ENCODE results near the gene PCNX1. TPM values are rescaled to one million over a fixed set of nuclear protein-coding genes. Genes with fewer than 3 reads are reported as not detected.

Gene PCNX1
- total RNA-seq, 1 donor from 2014 or later = 77.2 TPM

GRCh38 chr14:70995211-70995610, 88.0 kb downstream of the PCNX1 start:
- H3K27me3 Mint-ChIP-seq (ENCODE audit: low read depth) = no peaks in the 10 kb centered on the region
- DNase-seq (ENCODE audit: low spot score in 2 of 2, unreplicated experiment in 2 of 2) = no peak
- no peak overlapping the region for H3K27ac Mint-ChIP-seq
- no peaks in the 10 kb centered on the region for H3K9me3 Mint-ChIP-seq
- TF ChIP-seq CTCF (IDR thresholded peaks at IDR 0.05; ENCODE audit: unreplicated experiment) = no peak
- peaks cover 9% of the 10 kb centered on the region for H3K36me3 Mint-ChIP-seq
- no peaks in the 10 kb centered on the region for H3K4me1 Mint-ChIP-seq
- no peak overlapping the region for H3K4me3 Mint-ChIP-seq

GRCh38 chr14:70995671-70996070, 88.4 kb downstream of the PCNX1 start:
- H3K4me1 Mint-ChIP-seq = no peaks in the 10 kb centered on the region
- no peak overlapping the region for H3K4me3 Mint-ChIP-seq
- no peak overlapping the region for H3K27ac Mint-ChIP-seq
- H3K36me3 Mint-ChIP-seq = peaks cover 8% of the 10 kb centered on the region
- no peaks in the 10 kb centered on the region for H3K9me3 Mint-ChIP-seq
- TF ChIP-seq CTCF (IDR thresholded peaks at IDR 0.05; ENCODE audit: unreplicated experiment) = no peak
- H3K27me3 Mint-ChIP-seq (ENCODE audit: low read depth) = no peaks in the 10 kb centered on the region
- no peak for DNase-seq (ENCODE audit: low spot score in 2 of 2, unreplicated experiment in 2 of 2)

GRCh38 chr14:70999117-70999516, 91.9 kb downstream of the PCNX1 start:
- H3K9me3 Mint-ChIP-seq = no peaks in the 10 kb centered on the region
- no peak for TF ChIP-seq CTCF (IDR thresholded peaks at IDR 0.05; ENCODE audit: unreplicated experiment)
- no peaks in the 10 kb centered on the region for H3K27me3 Mint-ChIP-seq (ENCODE audit: low read depth)
- no peak overlapping the region for H3K27ac Mint-ChIP-seq
- no peak overlapping the region for H3K4me3 Mint-ChIP-seq
- peaks cover 19% of the 10 kb centered on the region for H3K36me3 Mint-ChIP-seq
- DNase-seq (ENCODE audit: low spot score in 2 of 2, unreplicated experiment in 2 of 2) = no peak
- no peaks in the 10 kb centered on the region for H3K4me1 Mint-ChIP-seq

- DNase-seq (ENCODE audit: low spot score in 2 of 2, unreplicated experiment in 2 of 2) = no peak
- Mint-ChIP-seq H3K27me3 (ENCODE audit: low read depth) (no peaks in the 10 kb centered on the region), H3K9me3 (no peaks in the 10 kb centered on the region), H3K4me3 (no peak overlapping the region), H3K36me3 (peaks cover 24% of the 10 kb centered on the region), H3K27ac (no peak overlapping the region), H3K4me1 (no peaks in the 10 kb centered on the region)
- no peak for TF ChIP-seq CTCF (IDR thresholded peaks at IDR 0.05; ENCODE audit: unreplicated experiment)
Measured at GRCh38 chr14:71000091-71000490, 92.8 kb downstream of the PCNX1 start.

- no peaks in the 10 kb centered on the region for H3K4me1 Mint-ChIP-seq
- peak overlapping the region; percentile 6 for H3K27ac Mint-ChIP-seq
Measured at GRCh38 chr14:71001742-71002141, 94.5 kb downstream of the PCNX1 start.

More at GRCh38 chr14:71001742-71002141, 94.5 kb downstream of the PCNX1 start:
- no peak overlapping the region for H3K4me3 Mint-ChIP-seq
- TF ChIP-seq CTCF (IDR thresholded peaks at IDR 0.05; ENCODE audit: unreplicated experiment) = no peak
- H3K27me3 Mint-ChIP-seq (ENCODE audit: low read depth) = no peaks in the 10 kb centered on the region
- no peaks in the 10 kb centered on the region for H3K9me3 Mint-ChIP-seq
- no peak for DNase-seq (ENCODE audit: low spot score in 2 of 2, unreplicated experiment in 2 of 2)
- H3K36me3 Mint-ChIP-seq = peaks cover 20% of the 10 kb centered on the region

All from mesothelial cell of epicardium (in vitro differentiated cells).